HG02588 (cell line): ENCODE results near the gene FAM13C.

Experiments used
- ATAC-seq: cut with Tn5 transposase; IDR thresholded peaks from one replicate; pipeline ENCODE4 v1.9.1; 2021; ENCODE audit warnings: mild to moderate bottlenecking, moderate library complexity; ENCODE audit not compliant: unreplicated experiment

The FAM13C gene

GRCh38 chr10:59281861-59282260, 80.5 kb downstream of the FAM13C start:
- no peak for ATAC-seq

- ATAC-seq, result no peak
These were observed 82.3 kb downstream of the FAM13C start for GRCh38 chr10:59279991-59280505.

- no peak for ATAC-seq
These were observed 82.9 kb downstream of the FAM13C start for GRCh38 chr10:59279476-59279875.

- ATAC-seq, result no peak
These were observed 85.4 kb downstream of the FAM13C start for GRCh38 chr10:59276919-59277318.

GRCh38 chr10:59276133-59276532, 86.2 kb downstream of the FAM13C start:
- no peak for ATAC-seq

GRCh38 chr10:59273445-59273844, 88.9 kb downstream of the FAM13C start:
- no peak for ATAC-seq

GRCh38 chr10:59272061-59272460, 90.3 kb downstream of the FAM13C start:
- ATAC-seq, result no peak

- ATAC-seq, result no peak
These were observed 91.2 kb downstream of the FAM13C start for GRCh38 chr10:59271160-59271559.

GRCh38 chr10:59270492-59270891, 91.9 kb downstream of the FAM13C start:
- ATAC-seq, result no peak

- ATAC-seq, result no peak
These were observed 92.7 kb downstream of the FAM13C start for GRCh38 chr10:59269651-59270050.

- ATAC-seq, result no peak
These were observed 93.9 kb downstream of the FAM13C start for GRCh38 chr10:59268460-59268859.

- no peak for ATAC-seq
These were observed 96.0 kb downstream of the FAM13C start for GRCh38 chr10:59266321-59266720.

- no peak for ATAC-seq
These were observed 97.2 kb downstream of the FAM13C start for GRCh38 chr10:59265141-59265540.

- ATAC-seq, result no peak
These were observed 103.5 kb downstream of the FAM13C start for GRCh38 chr10:59258890-59259289.

- no peak for ATAC-seq
These were observed 105.1 kb downstream of the FAM13C start for GRCh38 chr10:59257224-59257623.

- no peak for ATAC-seq
These were observed 106.9 kb downstream of the FAM13C start for GRCh38 chr10:59255463-59255862.

- no peak for ATAC-seq
These were observed 109.9 kb downstream of the FAM13C start for GRCh38 chr10:59252491-59252890.

GRCh38 chr10:59245686-59246085, 116.7 kb downstream of the FAM13C start:
- no peak for ATAC-seq

GRCh38 chr10:59244871-59245270, 117.5 kb downstream of the FAM13C start:
- ATAC-seq, result no peak

- no peak for ATAC-seq
These were observed 118.6 kb downstream of the FAM13C start for GRCh38 chr10:59243611-59244195.

GRCh38 chr10:59242991-59243390, 119.4 kb downstream of the FAM13C start:
- ATAC-seq, result no peak

GRCh38 chr10:59242057-59242456, 120.3 kb downstream of the FAM13C start:
- no peak for ATAC-seq

GRCh38 chr10:59240582-59241183, 121.7 kb downstream of the FAM13C start:
- no peak for ATAC-seq
